HepG2 (cell line): ENCODE results near the gene KIAA0040. TPM values are rescaled to one million over a fixed set of nuclear protein-coding genes. Genes with fewer than 3 reads are reported as not detected.

Source experiments
- ATAC-seq: fragments of 200-7000 bp; cut with Tn5 transposase; 3 replicates; pipeline ENCODE4 v1.9.1; 2020; ENCODE audit warnings: mild to moderate bottlenecking, moderate library complexity
- BruUV-seq: library from RNA; stranded (reverse); fragments of 400-500 nt; replicated peaks from 2 replicates; lab custom pipeline; 2021; lab: Mats Ljungman, UMichigan
- CTCF ChIA-PET: fragments of 300-600 bp; formaldehyde crosslinking; extraction: SDS; loops from one replicate; lab custom pipeline; 2021; ENCODE audit warnings: low total read pairs, inconsistent platforms, low intra/inter-chr PET ratio; lab: Yijun Ruan, JAX
- POLR2A ChIA-PET: fragments of 350-600 bp; sonication (Branson Sonifier 250); formaldehyde crosslinking; loops from one replicate; lab custom pipeline; 2020; ENCODE audit warnings: antibody characterized with exemption, inconsistent platforms; lab: Yijun Ruan, JAX
- DNase-seq: peaks from one replicate; pipeline ENCODE4 v3.0.0-alpha.2; 2015; ENCODE audit warnings: low spot score
- FAIRE-seq: peaks from 3 replicates; lab custom pipeline; 2011; peaks lifted over from hg19 to GRCh38; lab: Jason Lieb, UNC
- H2AFZ ChIP-seq: one replicate; pipeline ENCODE4 v1.6.1; 2011; ENCODE audit warnings: low read length, inconsistent platforms
- H3K27ac ChIP-seq: fragments of 300-600 bp; 3 replicates; pipeline ENCODE4 v1.8.0; 2011; ENCODE audit warnings: mixed run types, mild to moderate bottlenecking, mixed read lengths, low read length, inconsistent platforms; ENCODE audit not compliant: insufficient read depth; ENCODE audit errors: extremely low read length
- H3K27me3 ChIP-seq, 2 experiments: fragments of 200-600 bp in 1 of 2; 2 replicates in 1 of 2; 3 replicates in 1 of 2; pipeline versions ENCODE4 v1.6.0 to v1.8.0; 2011; ENCODE audit warnings: low read length in 2 of 2, mild to moderate bottlenecking in 2 of 2, moderate library complexity in 2 of 2, inconsistent platforms in 1 of 2; ENCODE audit not compliant: insufficient read depth in 2 of 2, control insufficient read depth in 1 of 2
- H3K36me3 ChIP-seq, 2 experiments: fragments of 200-600 bp in 1 of 2; replicated peaks in 1 of 2; 2 replicates in 1 of 2; 3 replicates in 1 of 2; pipeline versions ENCODE4 v1.5.1 to v1.8.0; 2011; ENCODE audit warnings: low read length in 2 of 2, inconsistent platforms in 1 of 2; ENCODE audit not compliant: insufficient read depth in 2 of 2, control insufficient read depth in 1 of 2
- H3K4me1 ChIP-seq: 2 replicates; pipeline ENCODE4 v1.5.1; 2012; ENCODE audit warnings: low read length, inconsistent platforms; ENCODE audit not compliant: insufficient read depth
- H3K4me2 ChIP-seq: 2 replicates; pipeline ENCODE4 v1.6.0; 2011; ENCODE audit warnings: low read depth, low read length, inconsistent platforms
- H3K4me3 ChIP-seq, 3 experiments: fragments of 200-600 bp in 1 of 3; sonication (generic), shearing (Covaris generic) in 1 of 3; replicated peaks in 1 of 3; 2 replicates each; pipeline ENCODE4 v1.5.1; 2011 to 2016; ENCODE audit warnings: low read length in 3 of 3, inconsistent platforms in 2 of 3, low read depth in 2 of 3, mild to moderate bottlenecking in 2 of 3, control low read depth in 1 of 3, mixed read lengths in 1 of 3; ENCODE audit not compliant: insufficient read depth in 1 of 3
- H3K79me2 ChIP-seq: one replicate; pipeline ENCODE4 v1.6.1; 2011; ENCODE audit warnings: low read length, inconsistent platforms; ENCODE audit not compliant: insufficient read depth
- H3K9ac ChIP-seq: 2 replicates; pipeline ENCODE4 v1.6.0; 2011; ENCODE audit warnings: mild to moderate bottlenecking, low read depth, low read length, inconsistent platforms; ENCODE audit not compliant: insufficient read depth
- H3K9me3 ChIP-seq: 2 replicates; pipeline ENCODE4 v1.5.1; 2012; ENCODE audit warnings: mild to moderate bottlenecking, low read length
- H4K20me1 ChIP-seq: 2 replicates; pipeline ENCODE4 v1.6.0; 2011; ENCODE audit warnings: inconsistent platforms, mild to moderate bottlenecking, low read length, moderate library complexity; ENCODE audit not compliant: insufficient read depth
- ATF1 ChIP-seq: IDR thresholded peaks from 2 replicates; pipeline ENCODE4 v1.6.1; 2016; ENCODE audit warnings: mild to moderate bottlenecking, control low read depth
- KMT2B ChIP-seq: IDR thresholded peaks from 2 replicates; pipeline ENCODE4 v1.6.1; 2016; ENCODE audit warnings: missing genetic modification reagents, missing compliant biosample characterization
- RFX5 ChIP-seq: IDR thresholded peaks from 2 replicates; pipeline ENCODE4 v1.6.1; 2011; ENCODE audit warnings: low read depth, low read length, improper control_type of control experiment
- TAF1 ChIP-seq: sonication (generic); formaldehyde crosslinking; IDR thresholded peaks from 2 replicates; pipeline ENCODE4 v1.4.0; 2020; ENCODE audit warnings: missing genetic modification reagents
- TSC22D2 ChIP-seq: sonication (generic); formaldehyde crosslinking; IDR thresholded peaks from 2 replicates; pipeline ENCODE4 v1.5.1; 2020; ENCODE audit warnings: missing genetic modification reagents, mild to moderate bottlenecking, borderline replicate concordance
- XRCC5 ChIP-seq: fragments of 200-400 bp; formaldehyde crosslinking; optimal IDR thresholded peaks from 2 replicates; pipeline ENCODE3; 2017; ENCODE audit warnings: mild to moderate bottlenecking, low read length
- ZFP1 ChIP-seq: IDR thresholded peaks from 2 replicates; pipeline ENCODE4 v1.6.1; 2016
- ZNF788 ChIP-seq: sonication (generic); formaldehyde crosslinking; IDR thresholded peaks from 2 replicates; pipeline ENCODE4 v1.5.0; 2020; ENCODE audit warnings: mild to moderate bottlenecking, missing genetic modification reagents, borderline replicate concordance
- WGBS: methylation state at CpG from one replicate; pipeline ENCODE4 v1.1.6; 2017; ENCODE audit warnings: low lambda C conversion rate; 5-methylcytosine and 5-hydroxymethylcytosine counted together
- in situ Hi-C: cut with HindIII; loops from 2 replicates; pipeline ENCODE4 v1.10.0; 2017; ENCODE audit warnings: low pct_unique_long_range_greater_than_20kb; ENCODE audit not compliant: extremely low pct_ligation_motif_present
- intact Hi-C: fragments of 100-400 bp; cut with micrococcal nuclease; formaldehyde crosslinking; loops from one replicate; pipeline ENCODE4 v1.10.0; 2022; ENCODE audit not compliant: unreplicated experiment
- polyA plus RNA-seq, 8 experiments: library from polyadenylated mRNA; depleted of rRNA in 3 of 8; stranded (reverse) in 7 of 8; unstranded in 1 of 8; fragments of >200 nt; fragmentation: Illumina TruSeq in 4 of 8; extraction: Trizol in 4 of 8; gene quantifications; 2 replicates each; pipeline versions ENCODE4 v1.2.1 to v1.2.3, GENCODE V29; 2011 to 2016; ENCODE audit warnings: low read depth in 4 of 8, missing spikeins in 1 of 8, mixed read lengths in 1 of 8; ENCODE audit not compliant: insufficient read depth in 1 of 8
- total RNA-seq, 5 experiments: library from RNA; depleted of rRNA; stranded (reverse); fragments of >200 nt; fragmentation: Illumina TruSeq; extraction: Trizol; gene quantifications; 2 replicates each; pipeline ENCODE4 v1.2.3, GENCODE V29; 2016; ENCODE audit warnings: low read depth in 1 of 5
- TF ChIP-seq, protein P1 (sequence below): sonication (generic); formaldehyde crosslinking; IDR thresholded peaks from 2 replicates; pipeline ENCODE4 v1.5.0; 2020; ENCODE audit warnings: mild to moderate bottlenecking, missing genetic modification reagents, moderate library complexity
- TF ChIP-seq, protein P2 (sequence below): sonication (generic); formaldehyde crosslinking; IDR thresholded peaks from 2 replicates; pipeline ENCODE4 v1.5.1; 2020; ENCODE audit warnings: mild to moderate bottlenecking, moderate library complexity, missing genetic modification reagents
- TF ChIP-seq, protein P3 (sequence below): sonication (generic); formaldehyde crosslinking; IDR thresholded peaks from 2 replicates; pipeline ENCODE4 v1.4.0; 2020; ENCODE audit warnings: missing genetic modification reagents

The KIAA0040 gene
- total and polyA plus RNA-seq, 2 of the 13 experiments (the other 11 are each of a cell fraction or from before 2014, with no cell fraction given), result 0.24 to 0.26 TPM

DNA sequence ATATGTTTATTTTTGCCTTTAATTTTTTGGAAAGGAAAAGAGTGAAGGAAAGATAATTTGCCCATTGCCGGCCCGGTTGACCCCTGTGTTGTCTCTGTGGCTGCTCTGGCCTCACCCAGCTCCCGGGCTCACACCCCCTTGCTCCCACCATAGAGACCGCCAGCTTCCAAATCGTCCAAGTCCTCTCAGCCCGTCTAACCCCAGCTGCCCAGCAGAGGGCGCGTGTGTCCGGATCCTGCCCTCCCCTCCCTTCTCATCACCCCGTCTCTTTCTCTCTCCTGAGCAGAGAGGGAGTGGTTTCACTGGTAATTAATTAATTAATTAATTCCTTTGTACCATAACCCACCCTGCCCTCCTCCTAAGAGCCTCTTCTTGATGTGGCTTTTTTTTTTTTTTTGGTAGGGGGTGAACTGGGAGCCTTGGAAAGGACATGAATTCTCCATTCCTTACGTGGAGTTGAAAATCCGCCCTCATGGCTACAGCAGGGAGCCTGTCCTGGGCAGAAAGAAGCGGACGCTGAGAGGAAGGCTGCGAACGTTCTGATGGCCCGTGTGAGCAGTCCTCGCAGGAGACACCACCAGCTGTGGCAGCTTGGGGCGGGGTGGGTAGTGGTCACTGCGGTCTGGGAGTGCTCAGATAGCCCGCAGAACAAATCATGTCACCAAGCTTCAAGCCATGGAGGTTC, 45.9 kb downstream of the KIAA0040 start:
- peak; percentile 23 for FAIRE-seq
- intact Hi-C loops, result loop anchor here (1.0 kb wide), 1 partner anchor 117 kb away; no protein-coding TSS in a partner anchor
- WGBS, result 35% methylated on average over 16 of the region's 21 CpGs
- peak; percentile 92 for ATAC-seq
- Histone ChIP-seq H3K79me2 (no peaks in the 10 kb centered on the region), H3K4me1 (peaks cover 13% of the 10 kb centered on the region), H3K4me3 (no peak overlapping the region), H3K27me3 (peaks cover 0 to 6% of the 10 kb centered on the region in 2 experiments; a peak in 1 of 5 replicates), H3K9ac (no peak overlapping the region), H3K9me3 (no peaks in the 10 kb centered on the region), H4K20me1 (no peaks in the 10 kb centered on the region), H3K27ac (no peak overlapping the region), H2AFZ (no peak overlapping the region), H3K4me2 (peak overlapping the region; percentile 20), H3K36me3 (no peaks in the 10 kb centered on the region)
- in situ Hi-C loops, result no loop called here
- CTCF ChIA-PET, result no interaction called here
- POLR2A ChIA-PET, result no interaction called here
- no TSS peak for BruUV-seq
- peak; percentile 31 for DNase-seq
- TF ChIP-seq TSC22D2 (CRISPR knock-in tag) (no peak), ZNF788 (no peak), TAF1 (no peak), XRCC5 (peak; percentile 78), RFX5 (no peak), KMT2B (CRISPR knock-in tag) (no peak), ATF1 (CRISPR knock-in tag) (no peak), ZFP1 (CRISPR knock-in tag) (no peak)
- TF ChIP-seq, protein P1, sequence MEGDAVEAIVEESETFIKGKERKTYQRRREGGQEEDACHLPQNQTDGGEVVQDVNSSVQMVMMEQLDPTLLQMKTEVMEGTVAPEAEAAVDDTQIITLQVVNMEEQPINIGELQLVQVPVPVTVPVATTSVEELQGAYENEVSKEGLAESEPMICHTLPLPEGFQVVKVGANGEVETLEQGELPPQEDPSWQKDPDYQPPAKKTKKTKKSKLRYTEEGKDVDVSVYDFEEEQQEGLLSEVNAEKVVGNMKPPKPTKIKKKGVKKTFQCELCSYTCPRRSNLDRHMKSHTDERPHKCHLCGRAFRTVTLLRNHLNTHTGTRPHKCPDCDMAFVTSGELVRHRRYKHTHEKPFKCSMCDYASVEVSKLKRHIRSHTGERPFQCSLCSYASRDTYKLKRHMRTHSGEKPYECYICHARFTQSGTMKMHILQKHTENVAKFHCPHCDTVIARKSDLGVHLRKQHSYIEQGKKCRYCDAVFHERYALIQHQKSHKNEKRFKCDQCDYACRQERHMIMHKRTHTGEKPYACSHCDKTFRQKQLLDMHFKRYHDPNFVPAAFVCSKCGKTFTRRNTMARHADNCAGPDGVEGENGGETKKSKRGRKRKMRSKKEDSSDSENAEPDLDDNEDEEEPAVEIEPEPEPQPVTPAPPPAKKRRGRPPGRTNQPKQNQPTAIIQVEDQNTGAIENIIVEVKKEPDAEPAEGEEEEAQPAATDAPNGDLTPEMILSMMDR (CRISPR knock-in tag), result peak; percentile 78
- TF ChIP-seq, protein P2, sequence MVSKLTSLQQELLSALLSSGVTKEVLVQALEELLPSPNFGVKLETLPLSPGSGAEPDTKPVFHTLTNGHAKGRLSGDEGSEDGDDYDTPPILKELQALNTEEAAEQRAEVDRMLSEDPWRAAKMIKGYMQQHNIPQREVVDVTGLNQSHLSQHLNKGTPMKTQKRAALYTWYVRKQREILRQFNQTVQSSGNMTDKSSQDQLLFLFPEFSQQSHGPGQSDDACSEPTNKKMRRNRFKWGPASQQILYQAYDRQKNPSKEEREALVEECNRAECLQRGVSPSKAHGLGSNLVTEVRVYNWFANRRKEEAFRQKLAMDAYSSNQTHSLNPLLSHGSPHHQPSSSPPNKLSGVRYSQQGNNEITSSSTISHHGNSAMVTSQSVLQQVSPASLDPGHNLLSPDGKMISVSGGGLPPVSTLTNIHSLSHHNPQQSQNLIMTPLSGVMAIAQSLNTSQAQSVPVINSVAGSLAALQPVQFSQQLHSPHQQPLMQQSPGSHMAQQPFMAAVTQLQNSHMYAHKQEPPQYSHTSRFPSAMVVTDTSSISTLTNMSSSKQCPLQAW (CRISPR knock-in tag), result peak; percentile 33; the same call in 1 of the 2 replicates
- TF ChIP-seq, protein P3, sequence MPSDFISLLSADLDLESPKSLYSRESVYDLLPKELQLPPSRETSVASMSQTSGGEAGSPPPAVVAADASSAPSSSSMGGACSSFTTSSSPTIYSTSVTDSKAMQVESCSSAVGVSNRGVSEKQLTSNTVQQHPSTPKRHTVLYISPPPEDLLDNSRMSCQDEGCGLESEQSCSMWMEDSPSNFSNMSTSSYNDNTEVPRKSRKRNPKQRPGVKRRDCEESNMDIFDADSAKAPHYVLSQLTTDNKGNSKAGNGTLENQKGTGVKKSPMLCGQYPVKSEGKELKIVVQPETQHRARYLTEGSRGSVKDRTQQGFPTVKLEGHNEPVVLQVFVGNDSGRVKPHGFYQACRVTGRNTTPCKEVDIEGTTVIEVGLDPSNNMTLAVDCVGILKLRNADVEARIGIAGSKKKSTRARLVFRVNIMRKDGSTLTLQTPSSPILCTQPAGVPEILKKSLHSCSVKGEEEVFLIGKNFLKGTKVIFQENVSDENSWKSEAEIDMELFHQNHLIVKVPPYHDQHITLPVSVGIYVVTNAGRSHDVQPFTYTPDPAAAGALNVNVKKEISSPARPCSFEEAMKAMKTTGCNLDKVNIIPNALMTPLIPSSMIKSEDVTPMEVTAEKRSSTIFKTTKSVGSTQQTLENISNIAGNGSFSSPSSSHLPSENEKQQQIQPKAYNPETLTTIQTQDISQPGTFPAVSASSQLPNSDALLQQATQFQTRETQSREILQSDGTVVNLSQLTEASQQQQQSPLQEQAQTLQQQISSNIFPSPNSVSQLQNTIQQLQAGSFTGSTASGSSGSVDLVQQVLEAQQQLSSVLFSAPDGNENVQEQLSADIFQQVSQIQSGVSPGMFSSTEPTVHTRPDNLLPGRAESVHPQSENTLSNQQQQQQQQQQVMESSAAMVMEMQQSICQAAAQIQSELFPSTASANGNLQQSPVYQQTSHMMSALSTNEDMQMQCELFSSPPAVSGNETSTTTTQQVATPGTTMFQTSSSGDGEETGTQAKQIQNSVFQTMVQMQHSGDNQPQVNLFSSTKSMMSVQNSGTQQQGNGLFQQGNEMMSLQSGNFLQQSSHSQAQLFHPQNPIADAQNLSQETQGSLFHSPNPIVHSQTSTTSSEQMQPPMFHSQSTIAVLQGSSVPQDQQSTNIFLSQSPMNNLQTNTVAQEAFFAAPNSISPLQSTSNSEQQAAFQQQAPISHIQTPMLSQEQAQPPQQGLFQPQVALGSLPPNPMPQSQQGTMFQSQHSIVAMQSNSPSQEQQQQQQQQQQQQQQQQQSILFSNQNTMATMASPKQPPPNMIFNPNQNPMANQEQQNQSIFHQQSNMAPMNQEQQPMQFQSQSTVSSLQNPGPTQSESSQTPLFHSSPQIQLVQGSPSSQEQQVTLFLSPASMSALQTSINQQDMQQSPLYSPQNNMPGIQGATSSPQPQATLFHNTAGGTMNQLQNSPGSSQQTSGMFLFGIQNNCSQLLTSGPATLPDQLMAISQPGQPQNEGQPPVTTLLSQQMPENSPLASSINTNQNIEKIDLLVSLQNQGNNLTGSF (CRISPR knock-in tag), result no peak
